ENCODE results near the gene TEKTIP1.

TEKTIP1 gene

DNA sequence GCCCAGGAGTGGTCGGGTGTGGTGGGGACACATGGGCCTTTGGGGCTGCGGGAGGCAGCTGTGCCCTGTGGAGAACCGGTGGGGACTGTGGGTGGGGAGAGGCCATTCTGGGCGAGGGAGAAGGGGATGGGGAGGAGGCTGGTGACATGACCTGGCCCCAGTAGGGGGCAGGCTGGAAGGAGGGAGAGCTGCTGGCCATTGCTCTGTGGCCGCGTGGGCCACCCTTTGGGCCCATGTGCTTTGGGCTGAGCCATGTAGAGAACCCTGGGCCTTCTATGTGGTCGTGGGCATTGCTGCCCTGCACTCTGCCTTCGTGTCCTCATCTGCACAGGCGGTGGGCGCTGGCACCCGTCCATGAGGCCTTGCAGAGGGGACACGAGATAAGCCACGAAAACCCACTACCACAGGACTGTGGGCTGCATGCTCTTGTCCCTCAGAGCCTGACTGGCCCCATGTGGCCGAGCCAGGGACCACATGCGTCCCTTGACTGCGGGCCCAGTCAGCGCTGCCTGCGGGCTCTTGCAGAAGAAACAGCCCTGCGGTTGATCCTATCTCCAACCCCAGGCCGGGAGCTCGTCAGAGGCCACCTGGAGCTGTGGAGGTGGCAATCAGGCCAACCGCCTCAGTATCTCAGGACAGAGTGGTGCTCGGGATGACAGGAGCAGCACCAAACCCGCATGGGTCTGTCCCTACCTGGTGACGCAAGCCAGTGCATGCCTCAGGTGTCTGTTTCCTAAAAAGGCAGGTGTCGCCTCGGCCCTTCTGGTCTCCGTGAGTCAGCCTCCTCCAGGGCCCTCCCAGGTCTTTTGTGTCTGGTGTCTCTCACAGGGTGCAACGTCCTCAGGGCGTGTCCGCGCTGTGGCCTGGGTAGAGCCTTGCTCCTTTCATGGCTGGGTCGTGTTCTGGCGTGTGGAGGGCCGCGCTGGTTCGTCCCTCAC, 18.5 kb upstream of the TEKTIP1 start:
- TF ChIP-seq, protein P1, sequence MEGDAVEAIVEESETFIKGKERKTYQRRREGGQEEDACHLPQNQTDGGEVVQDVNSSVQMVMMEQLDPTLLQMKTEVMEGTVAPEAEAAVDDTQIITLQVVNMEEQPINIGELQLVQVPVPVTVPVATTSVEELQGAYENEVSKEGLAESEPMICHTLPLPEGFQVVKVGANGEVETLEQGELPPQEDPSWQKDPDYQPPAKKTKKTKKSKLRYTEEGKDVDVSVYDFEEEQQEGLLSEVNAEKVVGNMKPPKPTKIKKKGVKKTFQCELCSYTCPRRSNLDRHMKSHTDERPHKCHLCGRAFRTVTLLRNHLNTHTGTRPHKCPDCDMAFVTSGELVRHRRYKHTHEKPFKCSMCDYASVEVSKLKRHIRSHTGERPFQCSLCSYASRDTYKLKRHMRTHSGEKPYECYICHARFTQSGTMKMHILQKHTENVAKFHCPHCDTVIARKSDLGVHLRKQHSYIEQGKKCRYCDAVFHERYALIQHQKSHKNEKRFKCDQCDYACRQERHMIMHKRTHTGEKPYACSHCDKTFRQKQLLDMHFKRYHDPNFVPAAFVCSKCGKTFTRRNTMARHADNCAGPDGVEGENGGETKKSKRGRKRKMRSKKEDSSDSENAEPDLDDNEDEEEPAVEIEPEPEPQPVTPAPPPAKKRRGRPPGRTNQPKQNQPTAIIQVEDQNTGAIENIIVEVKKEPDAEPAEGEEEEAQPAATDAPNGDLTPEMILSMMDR (conservative IDR thresholded peaks at IDR 0.05; ENCODE audit: low read length): no peak
- DNase-seq (ENCODE audit: low read depth): no peak
- H3K4me3 ChIP-seq (ENCODE audit: low read length): no peak overlapping the region

DNA sequence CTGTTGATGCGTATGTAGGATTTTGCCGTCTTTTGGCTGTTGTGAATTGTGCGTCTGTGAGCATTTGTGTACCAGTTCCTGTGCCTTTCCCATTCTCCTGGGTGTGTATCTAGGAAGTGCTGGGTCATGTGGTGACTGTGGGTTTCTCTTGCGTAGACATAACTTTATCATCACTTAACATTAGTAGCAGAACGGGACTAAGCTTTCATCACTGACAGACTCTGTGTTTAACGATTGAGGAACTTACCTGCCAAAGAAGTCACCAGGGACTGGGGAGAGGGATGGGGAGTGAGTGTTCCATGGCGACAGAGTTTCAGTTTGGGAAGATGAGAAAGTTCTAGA, 17.9 kb upstream of the TEKTIP1 start:
- DNase-seq (ENCODE audit: low read depth): no peak
- H3K4me3 ChIP-seq (ENCODE audit: low read length): no peak overlapping the region
- TF ChIP-seq, protein P1 (conservative IDR thresholded peaks at IDR 0.05; ENCODE audit: low read length): no peak

DNA sequence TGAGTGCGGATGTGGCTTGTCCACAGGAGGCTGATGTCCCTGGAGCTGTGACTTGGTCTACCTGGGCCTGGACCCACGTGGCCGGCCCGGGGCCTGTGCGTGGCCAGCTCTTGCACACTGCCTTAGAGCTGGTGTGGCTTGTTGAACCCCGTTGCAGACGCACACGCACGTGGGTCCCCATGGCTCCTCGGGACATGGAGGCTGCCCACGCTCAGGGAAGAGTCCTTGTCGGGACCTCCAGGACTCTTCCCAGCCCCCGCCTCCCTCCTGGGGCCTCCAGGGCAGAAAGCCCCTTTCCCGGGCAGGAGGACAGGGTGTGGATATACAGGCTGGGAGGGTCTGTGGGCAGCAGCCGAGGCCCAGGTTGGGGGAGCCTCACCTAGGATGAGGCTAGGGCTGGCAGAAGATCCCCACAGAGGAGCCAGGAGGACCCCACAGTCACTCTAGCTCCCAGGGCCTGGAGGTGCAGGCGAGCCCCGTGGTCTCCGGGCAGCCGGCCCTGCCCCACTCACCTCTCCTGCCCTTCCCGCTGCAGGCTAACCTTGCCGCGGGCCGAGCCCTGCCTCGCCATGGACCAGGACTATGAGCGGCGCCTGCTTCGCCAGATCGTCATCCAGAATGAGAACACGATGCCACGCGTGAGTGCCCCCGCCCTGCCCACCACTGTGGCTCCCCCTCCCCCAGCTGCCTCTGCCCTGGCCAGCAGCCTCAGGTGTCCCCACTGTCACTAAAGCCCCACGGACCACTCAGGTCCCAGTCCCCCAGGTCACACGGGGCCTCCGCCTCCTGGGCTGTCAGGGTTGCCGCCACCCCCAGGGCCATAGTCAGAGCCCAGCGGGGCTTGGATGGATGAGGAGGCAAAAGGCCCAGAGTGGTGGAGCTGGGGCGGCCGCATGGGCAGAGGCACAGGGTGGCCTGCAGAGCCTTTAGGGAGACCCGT, 16.3 kb upstream of the TEKTIP1 start:
- H3K4me3 ChIP-seq (ENCODE audit: low read length): no peak overlapping the region
- TF ChIP-seq, protein P1 (conservative IDR thresholded peaks at IDR 0.05; ENCODE audit: low read length): no peak
- DNase-seq (ENCODE audit: low read depth): no peak

DNA sequence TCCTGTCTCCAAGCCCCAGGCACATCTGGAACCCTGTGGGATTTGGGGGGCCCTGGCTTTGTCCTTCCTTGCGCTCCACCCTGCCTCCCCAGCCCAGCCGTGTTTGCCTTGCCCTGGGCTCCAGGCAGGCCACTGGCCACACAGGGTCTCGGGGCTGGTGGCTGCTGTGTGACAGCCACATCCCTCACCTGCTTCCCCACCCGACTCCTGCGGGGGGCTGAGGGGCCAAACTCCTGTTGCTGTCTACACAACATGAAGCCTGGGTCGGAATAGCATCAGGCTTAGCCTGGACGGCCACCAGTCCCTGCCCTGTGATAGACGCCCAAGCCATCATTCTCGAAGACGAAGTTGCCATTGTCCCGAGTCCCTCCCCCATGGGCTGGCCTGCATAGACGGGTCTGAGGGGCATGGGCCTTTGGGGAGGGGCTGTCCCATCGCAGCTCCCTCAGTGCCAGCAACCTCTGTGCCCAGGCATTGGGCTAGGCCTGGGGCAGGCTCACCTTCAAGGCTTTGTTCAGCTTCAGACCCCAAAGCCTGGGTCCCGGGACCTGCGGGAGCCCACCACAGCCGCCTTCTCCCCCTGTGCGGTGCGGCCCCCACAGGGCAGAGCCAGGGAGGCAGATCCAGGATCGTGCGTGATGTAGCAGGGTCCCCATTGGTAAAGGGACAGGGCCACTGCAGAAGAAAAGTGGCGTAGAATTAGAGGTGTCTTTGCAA, 15.5 kb upstream of the TEKTIP1 start:
- DNase-seq (ENCODE audit: low read depth): no peak

DNA sequence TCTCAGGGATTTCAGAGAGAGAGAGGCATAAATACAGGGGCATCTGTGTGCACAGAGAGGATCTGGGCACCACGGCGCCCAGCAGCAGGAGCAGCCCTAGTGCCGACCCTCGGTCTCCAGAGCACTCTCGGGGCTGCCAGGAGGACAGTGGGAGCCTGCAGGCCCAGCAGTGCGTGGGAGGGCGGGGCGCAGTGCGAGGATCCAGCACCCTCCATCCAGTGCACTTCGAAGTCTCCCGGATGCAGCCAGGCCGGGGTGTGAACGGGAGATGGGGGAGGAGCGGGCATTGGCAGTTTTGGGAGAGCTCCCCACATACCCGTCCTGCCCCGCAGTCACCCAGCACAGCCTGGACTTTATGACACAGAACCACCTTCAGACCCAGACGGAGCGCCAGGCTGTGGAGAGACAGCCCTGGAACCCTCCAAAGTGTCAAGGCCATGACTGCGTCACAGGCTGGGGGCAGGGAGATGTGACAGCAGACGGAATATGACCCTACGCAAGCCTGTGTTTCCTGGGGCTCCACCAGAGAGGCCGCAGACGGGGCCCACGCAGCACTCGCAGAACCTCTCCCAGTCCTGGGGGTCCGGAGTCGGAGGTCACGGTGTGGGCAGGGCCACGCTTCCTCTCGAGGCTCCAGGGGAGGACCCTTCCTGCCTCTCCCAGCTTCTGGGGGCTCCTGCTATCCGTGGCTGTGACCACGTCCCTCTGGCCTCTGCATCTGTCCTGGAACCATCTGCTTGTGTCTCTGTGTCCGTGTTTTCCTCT, 14.7 kb upstream of the TEKTIP1 start:
- TF ChIP-seq, protein P1 (conservative IDR thresholded peaks at IDR 0.05; ENCODE audit: low read length): no peak
- DNase-seq (ENCODE audit: low read depth): no peak

More for the DNA sequence above, 15.5 kb upstream of the TEKTIP1 start:
- no peak overlapping the region for H3K4me3 ChIP-seq (ENCODE audit: low read length)
- TF ChIP-seq, protein P1 (conservative IDR thresholded peaks at IDR 0.05; ENCODE audit: low read length): no peak

DNA sequence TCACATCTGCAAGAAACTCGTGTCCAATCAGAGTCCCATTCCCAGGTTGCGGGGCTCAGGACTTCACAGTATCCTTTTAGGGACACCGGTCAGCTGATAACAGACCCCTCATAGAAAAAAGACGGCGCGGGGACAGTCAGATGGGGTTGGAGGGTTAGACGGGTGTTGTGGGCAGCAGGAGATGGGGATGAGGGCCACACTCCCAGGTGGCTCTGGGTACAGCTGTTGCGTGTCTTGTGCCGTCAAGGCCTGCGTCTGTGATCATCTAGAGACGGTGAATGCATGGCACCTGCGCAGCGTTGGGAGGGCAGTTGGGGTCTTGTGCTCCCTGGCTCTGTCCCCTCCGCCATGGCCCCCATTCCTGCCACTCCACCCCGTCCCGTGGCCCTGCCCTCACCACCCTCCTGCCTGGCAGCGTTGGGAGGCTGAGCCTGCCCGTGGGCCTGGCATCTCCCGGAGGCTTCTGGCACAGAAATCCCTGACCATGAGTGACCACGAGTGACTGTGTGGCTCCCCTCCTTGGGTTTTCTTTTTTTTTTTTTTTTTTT, 14.0 kb upstream of the TEKTIP1 start:
- no peak for DNase-seq (ENCODE audit: low read depth)
- TF ChIP-seq, protein P1 (conservative IDR thresholded peaks at IDR 0.05; ENCODE audit: low read length): no peak
- H3K4me3 ChIP-seq (ENCODE audit: low read length): no peak overlapping the region

More for the DNA sequence above, 14.7 kb upstream of the TEKTIP1 start:
- H3K4me3 ChIP-seq (ENCODE audit: low read length): no peak overlapping the region

Measured in AG10803 (cell line).